Heart left ventricle (tissue), 16 donors: ENCODE data around the gene MPPED1. TPM values are rescaled to one million over a fixed set of nuclear protein-coding genes. Genes with fewer than 3 reads are reported as not detected.

ENCODE experiments used
- ATAC-seq, 4 donors: fragments of 200-7000 bp; cut with Tn5 transposase; one replicate each; pipeline ENCODE4 v1.9.1; 2020 to 2022; ENCODE audit warnings: moderate library complexity in 4 of 4, mild to moderate bottlenecking in 3 of 4, moderate number of reproducible peaks in 1 of 4
- DNase-seq, 5 donors: peaks; one replicate each; pipeline ENCODE4 v3.0.0-alpha.2; 2020
- H3K27ac ChIP-seq, 12 donors: fragments of 200-600 bp; sonication (generic) in 4 of 12; one replicate each; pipeline versions ENCODE4 v1.5.0 to v1.8.0; 2016 to 2022; ENCODE audit warnings: mild to moderate bottlenecking in 2 of 12
- H3K27me3 ChIP-seq, 9 donors: fragments of 200-600 bp; sonication (generic) in 2 of 9; one replicate each; pipeline versions ENCODE4 v1.5.1 to v1.8.0; 2016 to 2022; ENCODE audit warnings: mild to moderate bottlenecking in 3 of 9
- H3K36me3 ChIP-seq, 9 donors: fragments of 200-600 bp; sonication (generic) in 2 of 9; one replicate each; pipeline versions ENCODE4 v1.5.0 to v1.8.0; 2018 to 2022; ENCODE audit warnings: mild to moderate bottlenecking in 2 of 9
- H3K4me1 ChIP-seq, 12 donors: fragments of 200-600 bp; sonication (generic) in 4 of 12; one replicate each; pipeline versions ENCODE4 v1.5.0 to v1.8.0; 2016 to 2022; ENCODE audit warnings: mild to moderate bottlenecking in 3 of 12
- H3K4me3 ChIP-seq, 12 donors: fragments of 200-600 bp; sonication (generic) in 4 of 12; one replicate each; pipeline versions ENCODE4 v1.5.0 to v1.8.0; 2017 to 2022; ENCODE audit warnings: mild to moderate bottlenecking in 9 of 12, moderate library complexity in 4 of 12
- H3K9me3 ChIP-seq, 12 donors: fragments of 200-600 bp; sonication (generic) in 4 of 12; one replicate each; pipeline versions ENCODE4 v1.5.0 to v1.8.0; 2016 to 2022; ENCODE audit warnings: mild to moderate bottlenecking in 1 of 12
- POLR2A ChIP-seq, 2 donors: fragments of 450-650 bp; IDR thresholded peaks; one replicate each; pipeline ENCODE4 v1.6.1; 2017; ENCODE audit warnings: antibody characterized with exemption in 2 of 2, mild to moderate bottlenecking in 2 of 2, moderate library complexity in 2 of 2
- WGBS, 4 donors: extraction: QIAGEN DNeasy Blood & Tissue Kit in 2 of 4; methylation state at CpG; one replicate each; pipeline versions ENCODE4 v1.1.5 to v1.1.7; 2013 to 2018; 5-methylcytosine and 5-hydroxymethylcytosine counted together
- intact Hi-C, 10 donors: fragments of 100-400 bp; cut with DNase I; formaldehyde crosslinking; loops; one replicate each; pipeline versions ENCODE4 v1.11.1 to v1.14.2; 2022
- polyA plus RNA-seq, 2 donors: library from polyadenylated mRNA; stranded (reverse); fragments of 200-250 nt; gene quantifications; one replicate each; pipeline ENCODE4 v1.2.3, GENCODE V29; 2013
- total RNA-seq, 9 donors: library from RNA; depleted of rRNA in 2 of 9; stranded (reverse); fragments of >200 nt in 2 of 9; fragmentation: NEBNext Ultra II Directional in 3 of 9; extraction: Animal tissue kit (Norgen Biotek cat#: 25700) in 3 of 9; gene quantifications; one replicate each; pipeline versions ENCODE4 v1.1.0 to v1.2.4, GENCODE V29; 2016 to 2023
- TF ChIP-seq, protein P1 (sequence below), 12 donors: fragments of 200-600 bp; sonication (generic) in 4 of 12; IDR thresholded peaks; one replicate each; pipeline versions ENCODE4 v1.5.0 to v1.8.0; 2018 to 2022; ENCODE audit warnings: antibody characterized with exemption in 12 of 12, mild to moderate bottlenecking in 5 of 12
- donor health status: ischemic (EF 13 %, LVEDD 7.1; RV severe dilation, severe dysfunction).
- donor health status: healthy with polysubstance abuse.
- donor health status: DM: no; HTN: yes; CAD: no.
- donor health status: DM: no; HTN: no; CAD: no.
- donor health status: ischemic (EF 25% LVEDD 6.9; RV normal size, moderate dysfunction).
- donor health status: ischemic (EF 25% LVEDD 5.7; RV mildly dilated, moderate dysfunction).
- donor health status: healthy.
- donor health status: DM: yes; HTN: yes; CAD: no.
- donor health status: ischemic (EF 35%, LVEDD 5.7; RV mildly dilated, moderate dysfunction).
- donor health status: nonischemic (EF 11% LVEDD 7.7; RV severe dilation, severe dysfunction).
- donor health status: DM: yes; HTN: yes; CAD: no.
- donor health status: PGD.
- donor health status: ischemic (EF 29% LVEDD 5.4; RV normal size, mild dysfunction).
- donor health status: nonischemic (EF 23%, LVEDD 6.1; RV moderate dilation, normal function).

Gene MPPED1
- total and polyA plus RNA-seq, 11 donors = 0.12 TPM; not detected in 10

DNA sequence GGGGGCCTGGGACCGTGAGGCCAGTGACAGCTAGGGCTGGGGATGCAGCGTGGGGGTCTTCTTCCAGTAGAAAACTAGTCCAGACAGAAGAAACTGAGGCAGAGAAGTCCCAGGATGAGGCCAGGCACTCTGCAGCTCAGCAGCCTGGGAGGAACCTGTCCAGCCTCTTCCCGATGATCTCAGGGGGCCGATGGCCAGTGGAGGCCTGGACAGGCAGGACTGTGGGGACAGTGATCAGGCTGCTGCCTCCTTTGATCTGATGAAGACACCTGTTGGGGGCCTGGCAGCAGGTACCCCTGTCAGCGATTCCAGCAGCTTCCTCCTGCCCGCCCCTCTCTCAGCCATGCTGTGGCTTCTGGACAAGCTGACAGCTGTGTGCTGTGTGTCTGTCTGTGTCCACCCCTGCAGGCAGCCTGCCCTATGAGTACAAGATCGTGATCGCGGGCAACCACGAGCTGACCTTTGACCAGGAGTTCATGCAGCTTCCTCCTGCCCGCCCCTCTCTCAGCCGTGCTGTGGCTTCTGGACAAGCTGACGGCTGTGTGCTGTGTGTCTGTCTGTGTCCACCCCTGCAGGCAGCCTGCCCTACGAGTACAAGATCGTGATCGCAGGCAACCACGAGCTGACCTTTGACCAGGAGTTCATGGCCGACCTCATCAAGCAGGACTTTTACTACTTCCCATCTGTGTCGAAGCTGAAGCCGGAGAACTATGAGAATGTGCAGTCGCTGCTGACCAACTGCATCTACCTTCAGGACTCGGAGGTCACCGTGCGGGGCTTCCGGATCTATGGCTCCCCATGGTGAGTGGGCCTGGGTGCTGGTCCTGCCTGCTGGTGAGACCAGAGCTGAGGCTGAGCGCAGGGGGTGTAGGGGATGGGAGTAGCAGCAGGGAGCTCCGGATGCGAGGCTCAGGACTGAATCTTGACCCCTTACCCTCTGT, 62.6 kb downstream of the MPPED1 start:
- Histone ChIP-seq H3K27ac (no peak overlapping the region), H3K36me3 (no peaks in the 10 kb centered on the region), H3K4me1 (no peaks in the 10 kb centered on the region), H3K27me3 (peaks cover 0 to 24% (median 0%) of the 10 kb centered on the region in 9 donors), H3K9me3 (no peaks in the 10 kb centered on the region), H3K4me3 (no peak overlapping the region)
- no peak for DNase-seq
- no peak for TF ChIP-seq POLR2A (IDR thresholded peaks at IDR 0.05)
- TF ChIP-seq, protein P1, sequence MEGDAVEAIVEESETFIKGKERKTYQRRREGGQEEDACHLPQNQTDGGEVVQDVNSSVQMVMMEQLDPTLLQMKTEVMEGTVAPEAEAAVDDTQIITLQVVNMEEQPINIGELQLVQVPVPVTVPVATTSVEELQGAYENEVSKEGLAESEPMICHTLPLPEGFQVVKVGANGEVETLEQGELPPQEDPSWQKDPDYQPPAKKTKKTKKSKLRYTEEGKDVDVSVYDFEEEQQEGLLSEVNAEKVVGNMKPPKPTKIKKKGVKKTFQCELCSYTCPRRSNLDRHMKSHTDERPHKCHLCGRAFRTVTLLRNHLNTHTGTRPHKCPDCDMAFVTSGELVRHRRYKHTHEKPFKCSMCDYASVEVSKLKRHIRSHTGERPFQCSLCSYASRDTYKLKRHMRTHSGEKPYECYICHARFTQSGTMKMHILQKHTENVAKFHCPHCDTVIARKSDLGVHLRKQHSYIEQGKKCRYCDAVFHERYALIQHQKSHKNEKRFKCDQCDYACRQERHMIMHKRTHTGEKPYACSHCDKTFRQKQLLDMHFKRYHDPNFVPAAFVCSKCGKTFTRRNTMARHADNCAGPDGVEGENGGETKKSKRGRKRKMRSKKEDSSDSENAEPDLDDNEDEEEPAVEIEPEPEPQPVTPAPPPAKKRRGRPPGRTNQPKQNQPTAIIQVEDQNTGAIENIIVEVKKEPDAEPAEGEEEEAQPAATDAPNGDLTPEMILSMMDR (IDR thresholded peaks at IDR 0.05) = no peak
- intact Hi-C loops = no loop called here
- ATAC-seq = no peak
- WGBS, 4 donors = 64 to 71% (median 67%) methylated on average over 25 to 28 of the region's 28 CpGs

DNA sequence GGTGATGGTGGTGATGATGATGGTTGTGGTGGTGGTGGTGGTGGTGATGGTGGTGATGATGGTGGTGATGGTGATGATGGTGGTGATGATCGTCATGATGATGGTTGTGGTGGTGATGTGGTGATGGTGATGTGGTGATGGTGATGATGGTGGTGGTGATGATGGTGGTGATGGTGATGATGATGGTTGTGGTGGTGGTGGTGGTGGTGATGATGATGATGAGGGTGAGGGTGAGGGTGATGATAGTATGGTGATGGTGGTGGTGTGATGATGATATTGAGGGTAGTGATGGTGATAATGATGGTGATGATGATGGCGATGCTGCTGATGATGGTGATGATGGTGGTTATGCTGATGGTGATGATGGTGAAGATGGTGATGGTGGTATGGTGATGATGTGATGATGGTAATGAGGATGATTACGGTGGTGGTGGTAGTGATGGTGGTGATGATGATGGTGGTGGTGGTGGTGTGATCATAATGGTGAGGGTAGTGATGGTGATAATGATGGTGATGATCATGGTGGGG, 63.8 kb downstream of the MPPED1 start:
- H3K9me3 ChIP-seq = no peaks in the 10 kb centered on the region
- 80 to 95% (median 94%) methylated on average over 3 of the region's 3 CpGs for WGBS, 4 donors
- H3K27me3 ChIP-seq = peaks cover 0 to 17% (median 0%) of the 10 kb centered on the region in 9 donors
- H3K4me1 ChIP-seq = no peaks in the 10 kb centered on the region
- no peak overlapping the region for H3K27ac ChIP-seq
- DNase-seq = no peak
- intact Hi-C loops = no loop called here
- TF ChIP-seq, protein P1 (IDR thresholded peaks at IDR 0.05) = no peak
- no peak for TF ChIP-seq POLR2A (IDR thresholded peaks at IDR 0.05)
- no peaks in the 10 kb centered on the region for H3K36me3 ChIP-seq
- no peak for ATAC-seq
- no peak overlapping the region for H3K4me3 ChIP-seq

DNA sequence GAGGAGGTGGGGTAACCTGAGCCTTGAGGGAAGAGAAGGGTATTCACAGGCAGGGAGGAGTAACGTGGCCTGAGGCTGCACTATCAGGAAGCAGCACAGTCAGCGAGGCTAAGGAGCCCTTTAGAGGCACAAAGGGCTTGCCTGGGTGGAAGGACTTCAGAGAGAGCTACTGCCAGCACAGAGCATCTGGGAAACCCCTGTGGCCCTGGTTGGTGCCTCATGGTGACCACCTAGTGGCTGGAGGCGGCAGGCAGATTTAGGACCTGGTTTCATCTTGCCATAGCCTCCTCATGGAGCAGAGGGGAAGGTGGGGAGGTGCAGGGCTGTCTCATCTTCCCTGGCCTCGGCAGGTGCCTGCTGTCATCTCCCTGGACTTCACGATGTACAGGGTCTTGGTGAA, 64.5 kb downstream of the MPPED1 start:
- Histone ChIP-seq H3K4me1 (no peaks in the 10 kb centered on the region), H3K27ac (no peak overlapping the region), H3K27me3 (peaks cover 0 to 10% (median 0%) of the 10 kb centered on the region in 9 donors), H3K36me3 (no peaks in the 10 kb centered on the region), H3K9me3 (no peaks in the 10 kb centered on the region), H3K4me3 (no peak overlapping the region)
- TF ChIP-seq, protein P1 (IDR thresholded peaks at IDR 0.05) = no peak
- no peak for TF ChIP-seq POLR2A (IDR thresholded peaks at IDR 0.05)
- intact Hi-C loops = no loop called here
- ATAC-seq (no peak), DNase-seq (no peak)
- 42 to 63% (median 55%) methylated on average over 5 of the region's 5 CpGs for WGBS, 4 donors
